Neural crest cell (in vitro differentiated cells): ENCODE data around the gene DOCK8. TPM values are rescaled to one million over a fixed set of nuclear protein-coding genes. Genes with fewer than 3 reads are reported as not detected.

ENCODE experiments used
- DNase-seq: peaks from one replicate; pipeline ENCODE4 v3.0.0; 2021; ENCODE audit warnings: low read depth, mixed read lengths, low spot score
- H3K27ac Mint-ChIP-seq: one replicate; pipeline ENCODE4 v1.8.0; 2021; ENCODE audit warnings: mild to moderate bottlenecking, mixed read lengths; ENCODE audit not compliant: unreplicated experiment
- H3K27me3 Mint-ChIP-seq: 2 replicates; pipeline ENCODE4 v1.8.0; 2021; ENCODE audit warnings: low read depth, mild to moderate bottlenecking, mixed read lengths
- H3K36me3 Mint-ChIP-seq: 2 replicates; pipeline ENCODE4 v1.8.0; 2021; ENCODE audit warnings: low read depth, mild to moderate bottlenecking, mixed read lengths
- H3K4me1 Mint-ChIP-seq: 2 replicates; pipeline ENCODE4 v1.8.0; 2021; ENCODE audit warnings: mixed read lengths
- H3K4me3 Mint-ChIP-seq: one replicate; pipeline ENCODE4 v1.8.0; 2021; ENCODE audit warnings: mild to moderate bottlenecking, mixed read lengths
- H3K9me3 Mint-ChIP-seq: 2 replicates; pipeline ENCODE4 v1.8.0; 2021; ENCODE audit warnings: mixed read lengths
- CTCF ChIP-seq: fragments of 200-600 bp; sonication (generic); conservative IDR thresholded peaks from 2 replicates; pipeline ENCODE4 v1.5.0; 2021; ENCODE audit warnings: antibody characterized with exemption, mild to moderate bottlenecking
- total RNA-seq: library from RNA; stranded (reverse); gene quantifications from 2 replicates; pipeline ENCODE4 v1.2.1, GENCODE V29; 2021

DOCK8 gene
- total RNA-seq, 1 donor from 2014 or later = 0.58 TPM

- Mint-ChIP-seq H3K36me3 (no peaks in the 10 kb centered on the region), H3K27me3 (peaks cover 7% of the 10 kb centered on the region), H3K4me1 (peaks cover 10% of the 10 kb centered on the region), H3K27ac (no peak overlapping the region), H3K4me3 (no peak overlapping the region), H3K9me3 (no peaks in the 10 kb centered on the region)
- DNase-seq = no peak
- no peak for TF ChIP-seq CTCF
These were observed 221.8 kb downstream of the DOCK8 start for GRCh38 chr9:436482-436881.

- Mint-ChIP-seq H3K27ac (no peak overlapping the region), H3K4me3 (no peak overlapping the region), H3K4me1 (peaks cover 10% of the 10 kb centered on the region), H3K27me3 (peaks cover 7% of the 10 kb centered on the region), H3K36me3 (no peaks in the 10 kb centered on the region), H3K9me3 (no peaks in the 10 kb centered on the region)
- no peak for DNase-seq
- TF ChIP-seq CTCF = no peak
These were observed 222.4 kb downstream of the DOCK8 start for GRCh38 chr9:437066-437465.

- H3K27ac Mint-ChIP-seq = no peak overlapping the region
These were observed 222.9 kb downstream of the DOCK8 start for GRCh38 chr9:437574-438001.

GRCh38 chr9:438066-438465, 223.4 kb downstream of the DOCK8 start:
- H3K27ac Mint-ChIP-seq = no peak overlapping the region
- peaks cover 2% of the 10 kb centered on the region for H3K9me3 Mint-ChIP-seq
- no peak for DNase-seq
- H3K4me1 Mint-ChIP-seq = peaks cover under 1% of the 10 kb centered on the region
- TF ChIP-seq CTCF = no peak
- no peaks in the 10 kb centered on the region for H3K36me3 Mint-ChIP-seq
- H3K27me3 Mint-ChIP-seq = peaks cover 7% of the 10 kb centered on the region
- H3K4me3 Mint-ChIP-seq = no peak overlapping the region

More at GRCh38 chr9:437574-438001, 222.9 kb downstream of the DOCK8 start:
- DNase-seq = no peak
- no peak for TF ChIP-seq CTCF
- H3K27me3 Mint-ChIP-seq = peaks cover 7% of the 10 kb centered on the region
- H3K9me3 Mint-ChIP-seq = no peaks in the 10 kb centered on the region
- no peaks in the 10 kb centered on the region for H3K36me3 Mint-ChIP-seq
- H3K4me1 Mint-ChIP-seq = peaks cover 6% of the 10 kb centered on the region
- H3K4me3 Mint-ChIP-seq = no peak overlapping the region

- DNase-seq = no peak
- no peaks in the 10 kb centered on the region for H3K4me1 Mint-ChIP-seq
- H3K27me3 Mint-ChIP-seq = peaks cover 7% of the 10 kb centered on the region
- H3K9me3 Mint-ChIP-seq = peaks cover 2% of the 10 kb centered on the region
- no peak overlapping the region for H3K27ac Mint-ChIP-seq
- TF ChIP-seq CTCF = no peak
- H3K36me3 Mint-ChIP-seq = no peaks in the 10 kb centered on the region
- H3K4me3 Mint-ChIP-seq = no peak overlapping the region
These were observed 224.5 kb downstream of the DOCK8 start for GRCh38 chr9:438961-439768.
